22Rv1 (cell line): Measurements from ENCODE around the gene TCAP.

Source experiments
- CTCF ChIP-seq: fragments of 450-650 bp; IDR thresholded peaks from 2 replicates; pipeline ENCODE4 v1.5.1; 2017; ENCODE audit warnings: mild to moderate bottlenecking
- ZFX ChIP-seq: fragments of 450-650 bp; IDR thresholded peaks from 2 replicates; pipeline ENCODE4 v1.6.1; 2017; ENCODE audit warnings: antibody characterized with exemption, borderline replicate concordance

- TF ChIP-seq CTCF: peak; percentile 16; the same call in 1 of the 2 replicates
- TF ChIP-seq ZFX: no peak
Observed at GRCh38 chr17:39678340-39679116, 13.4 kb downstream of the TCAP start.
